GM18507 (cell line): ENCODE results near the gene KDM2B.
"Not testable (repeated sequence)": the region's sequence is repeated elsewhere in the genome, so short reads cannot be mapped to it uniquely, and the experiment has no call there.

Experiments used
- DNase-seq: peaks from one replicate; pipeline ENCODE4 v3.0.0; 2011; ENCODE audit warnings: low read depth; ENCODE audit not compliant: insufficient read length; ENCODE audit errors: extremely low spot score
- FAIRE-seq: peaks from 2 replicates; lab custom pipeline; 2011; peaks lifted over from hg19 to GRCh38; lab: Jason Lieb, UNC

Gene KDM2B

DNA sequence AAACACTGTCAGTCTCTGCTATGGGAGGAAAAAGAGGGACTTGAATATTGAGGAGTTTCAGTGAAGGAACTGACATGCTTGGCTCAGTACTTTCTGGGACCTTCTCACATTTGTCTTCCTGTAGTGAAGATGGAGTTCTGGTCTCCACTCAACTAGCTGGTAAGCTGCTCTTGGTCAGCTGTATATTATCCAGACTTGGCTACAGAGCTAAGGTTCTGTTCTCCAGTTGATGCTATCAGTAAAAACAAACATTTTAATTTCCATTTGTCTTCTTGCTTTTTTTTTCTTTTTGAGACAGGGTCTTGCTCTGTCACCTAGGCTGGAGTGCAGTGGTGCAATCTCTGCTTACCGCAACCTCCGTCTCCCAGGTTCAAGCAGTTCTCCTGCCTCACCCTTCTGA lies 175.6 kb downstream of the KDM2B start:
- DNase-seq (no peak), FAIRE-seq (no peak)

DNA sequence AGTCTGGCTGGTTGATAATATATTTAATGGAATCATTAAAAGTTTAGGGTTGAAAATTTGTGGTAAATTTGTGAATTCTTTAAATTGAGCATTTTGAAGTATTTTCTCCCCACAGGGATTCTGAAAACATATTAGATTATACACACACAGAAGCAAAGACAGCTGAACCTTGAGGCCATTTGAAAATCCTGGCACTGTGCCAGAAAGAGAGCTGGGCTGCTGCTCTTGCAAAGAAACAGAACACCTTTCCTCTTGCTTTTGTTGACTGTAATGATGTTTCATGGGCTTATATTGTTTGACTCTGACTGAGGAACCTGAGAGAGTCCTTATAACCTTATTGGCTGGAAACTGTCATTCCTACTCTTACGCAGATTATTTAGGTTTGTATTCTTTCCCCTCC lies 176.1 kb downstream of the KDM2B start:
- FAIRE-seq: no peak
- DNase-seq: no peak

DNA sequence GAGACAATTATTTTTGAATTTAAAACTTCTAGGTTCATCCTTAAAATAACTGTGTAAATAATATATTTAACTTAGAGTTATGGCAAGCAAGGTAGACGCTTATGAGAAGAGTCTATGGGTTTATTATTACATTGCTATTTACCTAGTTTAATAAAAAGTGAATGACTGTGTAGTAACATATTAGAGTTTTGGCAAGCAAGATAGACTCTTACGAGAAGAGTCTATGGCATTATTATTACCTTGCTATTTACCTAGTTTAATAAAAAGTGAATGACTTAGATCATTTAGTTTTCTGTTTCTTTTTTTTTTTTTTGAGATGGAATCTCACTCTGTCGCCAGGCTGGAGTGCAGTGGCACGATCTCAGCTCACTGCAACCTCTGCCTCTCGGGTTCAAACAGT lies 177.1 kb downstream of the KDM2B start:
- FAIRE-seq (no peak), DNase-seq (no peak)

DNA sequence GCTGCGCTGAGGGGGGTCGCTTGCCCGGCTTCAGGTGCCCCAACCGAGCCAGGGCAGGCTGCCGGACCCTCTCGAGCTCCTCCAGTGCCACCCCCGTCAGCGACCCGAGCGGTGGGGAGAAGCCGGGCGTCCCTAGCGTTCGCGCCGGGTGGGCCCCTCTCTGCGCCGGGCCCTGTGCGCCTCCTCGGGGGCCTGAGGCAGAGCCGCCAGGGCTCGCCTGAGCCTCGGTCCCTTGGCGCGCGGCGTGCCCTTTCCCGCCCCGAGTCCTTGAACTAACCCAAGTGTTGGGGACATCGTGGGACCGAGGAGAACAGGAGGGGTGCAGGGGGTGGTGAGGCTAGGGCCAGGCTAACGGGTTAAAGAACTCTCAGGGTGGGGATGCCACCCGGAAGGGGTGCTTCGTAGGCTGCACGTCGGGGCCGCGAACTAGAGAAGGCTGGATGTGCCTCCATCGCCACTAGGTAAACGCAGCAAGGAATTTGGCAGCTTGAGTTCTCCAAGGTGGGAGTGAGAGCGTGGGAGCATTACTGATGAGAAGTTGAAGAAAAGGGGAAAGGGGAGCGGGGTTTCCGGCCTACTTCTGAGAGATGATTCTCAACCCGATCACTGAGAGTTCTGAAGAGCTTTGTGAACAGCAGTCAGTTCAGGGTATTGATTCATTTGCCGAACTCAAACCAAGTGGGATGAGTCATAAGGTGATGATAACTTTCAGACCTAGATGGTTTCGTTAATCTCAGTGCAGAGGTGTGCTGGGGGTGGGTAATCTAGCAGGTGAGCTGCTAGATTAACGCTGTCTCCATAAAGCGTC lies 180.3 kb downstream of the KDM2B start:
- FAIRE-seq (peak; percentile 91), DNase-seq (no peak)

DNA sequence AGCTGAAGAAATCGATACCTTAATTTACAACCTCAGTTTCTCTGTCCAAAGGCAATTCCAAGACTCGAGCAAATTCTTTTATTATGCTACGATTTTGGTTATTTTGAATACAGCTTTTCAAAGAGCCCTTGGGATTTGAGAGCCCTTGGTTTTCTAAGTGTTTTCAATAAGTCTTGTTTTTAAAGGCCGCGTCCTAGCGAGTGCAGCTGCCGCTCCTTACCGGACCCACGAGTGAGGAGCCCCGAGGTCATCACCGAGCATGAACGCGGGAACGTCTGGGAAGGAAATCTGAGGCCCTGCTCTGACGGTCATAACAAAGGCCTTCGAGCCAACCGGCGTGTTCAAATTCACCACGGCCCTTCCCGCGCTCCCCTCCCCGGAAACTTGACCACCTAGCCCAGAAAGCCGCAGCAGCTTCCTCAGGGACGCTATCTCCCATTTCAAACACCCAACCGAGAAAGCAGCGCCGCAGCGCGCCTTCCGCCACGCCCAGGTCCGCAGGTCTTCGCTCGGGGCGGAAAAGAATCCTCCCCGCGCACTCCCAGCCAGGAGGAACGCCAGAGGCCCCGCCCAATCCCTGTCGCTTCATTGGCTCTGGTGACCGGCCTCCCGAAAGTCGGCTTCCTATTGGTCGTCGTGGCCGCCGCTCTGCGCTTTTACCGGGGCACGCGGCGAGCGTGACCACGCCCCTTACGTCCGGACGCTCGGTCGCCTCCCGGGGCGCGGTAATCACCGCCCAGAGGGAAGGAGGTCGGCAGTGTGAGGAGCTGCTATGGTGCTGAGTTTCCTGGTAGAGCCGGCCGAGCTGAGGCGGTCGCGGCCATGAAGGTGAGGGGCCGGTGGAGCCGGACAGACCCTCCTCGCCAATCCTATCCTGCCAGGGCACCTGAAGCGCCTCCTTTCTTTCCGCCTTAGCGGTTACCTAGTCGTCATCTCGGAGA lies 181.2 kb downstream of the KDM2B start, which contains the start of gene RNF34:
RNF34 (plus strand) TSS at position 728 of the 941 bp plus-strand sequence; CDS start at position 823, 95 bp downstream.
- peak; percentile 98 for FAIRE-seq
- peak; percentile 92 for DNase-seq

DNA sequence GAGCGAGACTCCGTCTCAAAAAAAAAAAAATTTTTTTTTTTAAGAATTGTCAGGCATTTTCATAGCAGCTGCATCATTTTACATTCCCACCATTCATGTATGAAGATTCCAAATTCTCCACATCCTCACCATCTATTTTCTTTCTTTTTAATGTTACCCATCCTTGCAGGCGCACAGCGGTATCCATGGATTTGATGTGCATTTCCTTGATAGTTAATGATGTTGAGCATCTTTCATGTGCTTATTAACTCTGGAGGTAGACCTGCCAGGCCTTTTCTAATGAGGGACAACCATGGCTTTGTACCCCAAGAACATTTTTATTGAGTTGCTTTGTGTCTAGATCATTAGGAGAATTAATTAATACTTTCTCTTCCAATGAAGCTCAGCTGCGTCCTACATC lies 182.5 kb downstream of the KDM2B start:
- FAIRE-seq: no peak
- no peak for DNase-seq

DNA sequence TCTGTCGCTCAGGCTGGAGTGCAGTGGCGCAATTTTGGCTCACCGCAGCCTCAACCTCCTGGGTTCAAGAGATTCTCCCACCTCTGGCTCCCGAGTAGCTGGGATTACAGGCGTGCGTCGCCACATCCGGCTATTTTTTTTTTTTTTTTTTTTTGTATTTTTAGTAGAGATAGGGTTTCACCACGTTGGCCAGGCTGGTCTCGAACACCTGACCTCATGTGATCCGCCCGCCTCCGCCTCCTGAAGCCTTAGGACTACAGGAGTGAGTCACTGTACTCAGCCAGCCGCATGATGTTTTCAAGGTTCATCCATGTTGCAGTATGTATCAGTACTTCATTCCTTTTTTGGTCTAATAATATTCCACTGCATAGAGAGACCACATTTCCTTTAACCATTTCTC lies 183.3 kb downstream of the KDM2B start:
- no peak for DNase-seq
- FAIRE-seq: no peak

DNA sequence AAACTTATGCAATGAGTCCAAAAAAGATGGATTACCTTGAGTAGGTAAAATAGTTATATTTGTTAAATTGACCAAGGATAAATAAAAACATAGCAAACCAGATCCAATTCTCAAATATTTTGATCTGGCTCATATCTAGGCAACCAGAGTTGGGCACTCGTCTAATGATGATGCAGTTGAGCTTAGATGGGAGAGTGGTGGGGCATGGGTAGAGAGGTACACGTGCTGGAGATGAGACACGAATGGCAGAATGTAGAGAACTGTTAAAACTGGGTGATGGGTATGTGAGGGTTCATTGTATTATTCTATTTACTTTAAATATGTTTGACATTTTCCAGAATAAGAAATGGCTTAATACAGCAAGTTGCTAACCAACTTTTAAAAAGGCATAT lies 188.5 kb downstream of the KDM2B start:
- no peak for DNase-seq

DNA sequence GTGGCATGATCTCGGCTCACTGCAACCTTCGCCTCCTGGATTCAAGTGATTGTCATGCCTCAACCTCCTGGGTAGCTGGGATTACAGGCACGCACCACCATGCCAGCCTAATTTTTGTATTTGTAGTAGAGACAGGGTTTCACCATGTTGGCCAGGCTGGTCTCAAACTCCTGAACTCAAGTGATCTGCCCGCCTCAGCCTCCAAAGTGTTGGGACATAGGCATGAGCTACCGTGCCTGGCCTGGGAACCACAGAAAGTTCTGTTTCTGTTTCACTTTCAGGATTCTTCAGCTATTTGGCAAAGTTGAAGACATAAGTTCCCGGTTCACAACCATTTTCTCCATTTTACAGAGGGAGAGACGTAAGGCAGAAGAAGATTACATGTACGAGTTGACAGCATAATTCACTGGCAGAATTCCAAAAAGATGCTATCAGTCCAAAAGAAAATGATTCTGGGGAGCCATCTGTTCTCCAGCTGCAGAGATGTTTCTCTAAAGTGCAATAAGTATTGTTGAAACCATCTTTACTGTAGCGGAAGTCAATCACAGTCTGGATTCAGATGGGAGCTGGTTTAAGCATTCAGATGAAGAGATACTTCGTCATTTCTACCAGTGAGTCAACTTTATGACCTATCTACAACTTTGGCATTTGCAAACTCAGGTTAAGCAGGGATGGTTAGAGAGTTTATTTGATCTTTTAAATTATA lies 189.1 kb downstream of the KDM2B start:
- FAIRE-seq: peak; percentile 79
- DNase-seq: peak; percentile 8

More for the DNA sequence above, 188.5 kb downstream of the KDM2B start:
- no peak for FAIRE-seq

DNA sequence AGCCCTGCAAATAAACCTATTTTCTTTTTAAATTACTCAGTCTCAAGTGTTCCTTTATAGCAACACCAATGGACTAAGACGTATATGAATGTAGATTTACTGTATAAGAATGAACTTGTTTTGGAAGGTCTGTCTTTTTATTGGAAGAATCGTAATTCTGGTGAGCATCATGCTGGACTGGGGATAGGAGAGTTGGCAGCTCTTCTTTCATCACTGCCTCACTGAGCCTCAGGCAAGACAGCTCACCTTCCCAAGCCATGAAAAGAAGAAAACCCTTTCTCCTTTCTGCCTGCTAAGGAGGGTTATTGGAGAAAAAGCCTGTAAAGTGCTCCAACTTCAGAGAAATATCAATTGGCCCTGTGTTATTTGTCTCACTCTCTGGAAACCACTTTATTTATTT lies 190.0 kb downstream of the KDM2B start:
- no peak for DNase-seq
- FAIRE-seq: no peak

DNA sequence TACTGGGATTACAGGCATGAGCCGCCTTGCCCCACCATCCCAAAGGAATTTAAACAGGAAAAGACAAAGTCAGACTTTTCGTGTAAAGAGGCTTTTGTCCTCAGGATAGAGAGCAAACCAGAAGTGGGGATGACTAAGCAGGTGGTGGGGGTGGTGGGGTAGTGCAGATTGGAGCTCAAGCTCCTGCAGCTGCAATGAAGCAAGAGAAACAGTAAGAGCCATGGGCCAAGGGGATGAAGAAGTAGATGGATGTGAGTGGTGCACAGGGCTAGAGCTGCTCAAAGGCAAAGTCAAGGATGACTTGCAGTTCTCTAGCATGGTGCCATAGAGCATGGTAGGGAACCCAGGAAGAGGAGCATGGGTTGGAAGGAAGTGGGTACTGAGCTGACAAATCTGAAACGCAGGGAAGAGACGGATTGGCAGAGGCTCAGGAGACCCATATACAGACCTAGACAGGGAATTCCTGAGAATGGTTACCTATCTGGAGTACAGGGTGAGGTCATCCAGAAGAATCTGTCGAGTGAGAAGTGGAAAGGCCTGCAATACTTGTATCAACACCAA lies 192.3 kb downstream of the KDM2B start:
- FAIRE-seq (no peak), DNase-seq (no peak)

DNA sequence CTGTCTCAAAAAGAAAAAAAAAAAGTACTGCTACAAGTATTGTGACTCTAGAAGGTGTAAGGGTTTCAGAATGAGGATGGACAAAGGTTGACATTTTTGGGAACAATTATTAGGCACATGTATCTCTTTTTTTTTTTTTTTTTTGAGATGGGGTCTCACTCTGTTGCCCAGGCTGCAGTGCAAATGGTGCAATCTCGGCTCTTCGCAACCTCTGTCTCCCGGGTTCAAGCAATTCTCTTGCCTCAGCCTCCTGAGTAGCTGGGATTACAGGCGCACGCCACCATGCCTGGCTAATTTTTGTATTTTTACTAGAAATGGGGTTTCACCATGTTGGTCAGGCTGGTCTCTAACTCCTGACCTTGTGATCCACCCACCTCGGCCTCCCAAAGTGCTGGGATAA lies 195.9 kb downstream of the KDM2B start:
- not testable (repeated sequence) for FAIRE-seq, DNase-seq

DNA sequence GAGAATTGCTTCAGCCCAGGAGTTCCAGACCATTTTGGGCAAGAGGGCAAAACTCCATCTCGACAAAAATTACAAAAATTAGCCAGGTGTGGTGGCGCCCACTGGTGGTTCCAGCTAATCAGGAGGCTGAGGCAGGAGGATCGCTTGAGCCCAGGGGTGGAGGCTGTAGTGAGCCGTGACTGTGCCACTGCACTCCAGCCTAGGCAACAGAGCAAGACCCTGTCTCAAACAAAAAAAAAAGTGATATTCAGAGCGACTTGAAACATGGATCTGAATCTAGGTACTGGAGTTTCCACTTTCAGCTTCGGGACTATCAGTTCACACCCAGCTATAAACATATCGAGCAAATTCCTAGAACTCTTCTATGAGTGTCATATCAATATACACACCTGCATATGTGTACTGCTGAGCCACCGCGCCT lies 197.2 kb downstream of the KDM2B start:
- FAIRE-seq: no peak

DNA sequence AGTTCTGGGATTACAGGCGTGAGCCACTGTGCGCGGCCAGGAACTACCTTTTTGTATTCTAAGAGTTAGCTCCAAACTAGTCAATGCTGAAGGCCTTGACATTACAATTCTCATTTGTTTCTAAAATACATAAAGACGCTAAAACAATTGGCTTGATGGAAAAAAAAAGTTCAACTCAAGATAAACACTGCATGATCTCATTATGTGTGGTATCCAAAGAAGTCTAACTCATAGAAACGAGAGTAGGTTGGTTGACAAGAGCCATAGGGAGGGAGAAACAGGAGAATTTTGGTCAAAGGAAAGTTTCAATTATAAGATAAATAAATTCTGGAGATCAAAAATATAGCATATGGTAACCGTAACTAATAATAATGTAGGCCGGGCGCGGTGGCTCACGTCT lies 200.9 kb downstream of the KDM2B start:
- no peak for FAIRE-seq

More for the DNA sequence above, 197.2 kb downstream of the KDM2B start:
- DNase-seq: no peak

More for the DNA sequence above, 200.9 kb downstream of the KDM2B start:
- no peak for DNase-seq
